ENCODE data around the gene SLC8A1.

SLC8A1 gene

GRCh38 chr2:40225670-40226210 lies 226.2 kb downstream of the SLC8A1 start:
- no peak for DNase-seq (ENCODE audit: extremely low spot score)
- ChIA-PET POLR2A (no interaction called here), CTCF (interaction anchor here (1.1 kb wide), 1 partner anchor 10 kb away, joined by 3 read pairs; no protein-coding TSS in a partner anchor)
- TF ChIP-seq CTCF (IDR thresholded peaks at IDR 0.05; ENCODE audit: control extremely low read depth, extremely low read depth, low read depth, missing control alignments): no peak

- ChIA-PET CTCF (no interaction called here), POLR2A (no interaction called here)
- DNase-seq (ENCODE audit: extremely low spot score): no peak
- no peak for TF ChIP-seq CTCF (IDR thresholded peaks at IDR 0.05; ENCODE audit: control extremely low read depth, extremely low read depth, low read depth, missing control alignments)
Observed at GRCh38 chr2:40224318-40224717, 227.6 kb downstream of the SLC8A1 start.

GRCh38 chr2:40220177-40220925 lies 231.5 kb downstream of the SLC8A1 start:
- TF ChIP-seq CTCF (IDR thresholded peaks at IDR 0.05; ENCODE audit: control extremely low read depth, extremely low read depth, low read depth, missing control alignments): no peak
- CTCF ChIA-PET: no interaction called here
- DNase-seq (ENCODE audit: extremely low spot score): no peak
- POLR2A ChIA-PET: no interaction called here

- POLR2A ChIA-PET: no interaction called here
- TF ChIP-seq CTCF (IDR thresholded peaks at IDR 0.05; ENCODE audit: control extremely low read depth, extremely low read depth, low read depth, missing control alignments): no peak
- CTCF ChIA-PET: interaction anchor here (2.2 kb wide), 1 partner anchor 9 kb away, joined by 5 read pairs; no protein-coding TSS in a partner anchor
- DNase-seq (ENCODE audit: extremely low spot score): no peak
Observed at GRCh38 chr2:40219141-40219540, 232.7 kb downstream of the SLC8A1 start.

- ChIA-PET POLR2A (no interaction called here), CTCF (interaction anchor here (1.2 to 2.2 kb wide), 2 partner anchors 10 to 11 kb away, joined by 3 to 5 read pairs; no protein-coding TSS in a partner anchor)
- DNase-seq (ENCODE audit: extremely low spot score): no peak
- TF ChIP-seq CTCF (IDR thresholded peaks at IDR 0.05; ENCODE audit: control extremely low read depth, extremely low read depth, low read depth, missing control alignments): no peak
Observed at GRCh38 chr2:40218679-40219078, 233.2 kb downstream of the SLC8A1 start.

- CTCF ChIA-PET: interaction anchor here (1.0 to 1.4 kb wide), 2 partner anchors 22 to 376 kb away, joined by 3 read pairs; no protein-coding TSS in a partner anchor
- no peak for DNase-seq (ENCODE audit: extremely low spot score)
- POLR2A ChIA-PET: no interaction called here
- TF ChIP-seq CTCF (IDR thresholded peaks at IDR 0.05; ENCODE audit: control extremely low read depth, extremely low read depth, low read depth, missing control alignments): no peak
Observed at GRCh38 chr2:40213619-40214018, 238.3 kb downstream of the SLC8A1 start.
